SK-N-MC (cell line): ENCODE data around the gene DPM2.

Source experiments
- DNase-seq: peaks from one replicate; pipeline ENCODE4 v3.0.0-alpha.2; 2011; ENCODE audit warnings: low read depth, low spot score
- H3K27ac ChIP-seq: fragments of 200-600 bp; sonication (generic); 2 replicates; pipeline ENCODE4 v1.5.1; 2016; ENCODE audit warnings: mixed run types
- H3K36me3 ChIP-seq: fragments of 200-600 bp; sonication (generic); 2 replicates; pipeline ENCODE4 v1.6.1; 2017; ENCODE audit warnings: antibody characterized with exemption, low read length, mixed read lengths; ENCODE audit not compliant: insufficient read depth
- H3K4me3 ChIP-seq: fragments of 200-600 bp; sonication (generic); 2 replicates; pipeline ENCODE4 v1.5.1; 2016
- H3K9ac ChIP-seq: fragments of 200-600 bp; sonication (generic); 2 replicates; pipeline ENCODE4 v1.8.0; 2017; ENCODE audit warnings: mixed run types, mixed read lengths; ENCODE audit not compliant: insufficient read length
- H3K9me3 ChIP-seq: fragments of 200-600 bp; sonication (generic); 2 replicates; pipeline ENCODE4 v1.6.1; 2017; ENCODE audit warnings: low read depth, mild to moderate bottlenecking, antibody characterized with exemption, low read length, moderate library complexity, mixed read lengths
- EZH2 ChIP-seq: fragments of 200-600 bp; sonication (generic); IDR thresholded peaks from one replicate; pipeline ENCODE4 v1.6.1; 2017; ENCODE audit warnings: antibody characterized with exemption
- FOXP2 ChIP-seq: optimal IDR thresholded peaks from 2 replicates; pipeline ENCODE3; 2011; ENCODE audit warnings: mild to moderate bottlenecking, moderate library complexity; ENCODE audit not compliant: insufficient read depth; ENCODE audit errors: extremely low read length, control extremely low read depth
- POLR2AphosphoS5 ChIP-seq: IDR thresholded peaks from 2 replicates; pipeline ENCODE4 v1.6.1; 2012; ENCODE audit warnings: mild to moderate bottlenecking, low read depth, low read length, borderline replicate concordance

The DPM2 gene

GRCh38 chr9:127937388-127938297 is at the start of gene DPM2:
Gene DPM2, minus strand, starts transcription at chr9:127937854. Its CDS starts 34 bp downstream, at chr9:127937820.
- peak within 1 kb of the TSS; percentile 42; the same call in 1 of the 2 replicates for H3K27ac ChIP-seq
- DNase-seq = no peak
- peaks cover 8% of the 10 kb centered on the region; the same call in 1 of the 2 replicates for H3K36me3 ChIP-seq
- peak within 1 kb of the TSS; percentile 97 for H3K4me3 ChIP-seq
- H3K9ac ChIP-seq = peak within 1 kb of the TSS; percentile 88
- TF ChIP-seq FOXP2 = no peak
- peak; percentile 93 for TF ChIP-seq POLR2AphosphoS5
- no peak for TF ChIP-seq EZH2
- no peaks in the 10 kb centered on the region for H3K9me3 ChIP-seq

GRCh38 chr9:127987103-127987614 is 49.5 kb upstream of the DPM2 start:
- H3K4me3 ChIP-seq = no peak overlapping the region
- no peak for TF ChIP-seq POLR2AphosphoS5
- no peak for TF ChIP-seq FOXP2
- no peak for TF ChIP-seq EZH2
- H3K36me3 ChIP-seq = no peaks in the 10 kb centered on the region
- no peak overlapping the region for H3K9ac ChIP-seq
- DNase-seq = no peak
- no peak overlapping the region for H3K27ac ChIP-seq
- H3K9me3 ChIP-seq = no peaks in the 10 kb centered on the region

GRCh38 chr9:127985011-127985410 is 47.4 kb upstream of the DPM2 start:
- Histone ChIP-seq H3K27ac (no peak overlapping the region), H3K9me3 (no peaks in the 10 kb centered on the region), H3K4me3 (no peak overlapping the region), H3K9ac (no peak overlapping the region), H3K36me3 (no peaks in the 10 kb centered on the region)
- no peak for DNase-seq
- TF ChIP-seq POLR2AphosphoS5 (no peak), EZH2 (no peak), FOXP2 (no peak)

- H3K9ac ChIP-seq = no peak overlapping the region
- H3K4me3 ChIP-seq = no peak overlapping the region
These were observed 46.2 kb upstream of the DPM2 start for GRCh38 chr9:127983847-127984289.

GRCh38 chr9:127982912-127983311 is 45.3 kb upstream of the DPM2 start:
- Histone ChIP-seq H3K4me3 (no peak overlapping the region), H3K36me3 (no peaks in the 10 kb centered on the region), H3K9ac (no peak overlapping the region), H3K27ac (no peak overlapping the region), H3K9me3 (no peaks in the 10 kb centered on the region)
- DNase-seq = no peak
- TF ChIP-seq POLR2AphosphoS5 = no peak
- TF ChIP-seq FOXP2 = no peak
- no peak for TF ChIP-seq EZH2

More at GRCh38 chr9:127983847-127984289, 46.2 kb upstream of the DPM2 start:
- TF ChIP-seq POLR2AphosphoS5 (no peak), FOXP2 (no peak), EZH2 (no peak)
- Histone ChIP-seq H3K27ac (no peak overlapping the region), H3K36me3 (no peaks in the 10 kb centered on the region), H3K9me3 (no peaks in the 10 kb centered on the region)
- no peak for DNase-seq

- Histone ChIP-seq H3K4me3 (peak overlapping the region; percentile 86), H3K9ac (peak overlapping the region; percentile 91), H3K9me3 (no peaks in the 10 kb centered on the region), H3K36me3 (no peaks in the 10 kb centered on the region), H3K27ac (peak overlapping the region; percentile 86)
- no peak for DNase-seq
- TF ChIP-seq FOXP2 (no peak), POLR2AphosphoS5 (no peak), EZH2 (no peak)
These were observed 44.0 kb upstream of the DPM2 start for GRCh38 chr9:127981559-127982121.

GRCh38 chr9:127980706-127981558 is 43.3 kb upstream of the DPM2 start, which contains the start of gene EEIG1:
Gene EEIG1, minus strand, starts transcription at chr9:127980989. Its CDS starts 852 bp downstream, at chr9:127980137.
- H3K27ac ChIP-seq = peak within 1 kb of the TSS; percentile 86
- DNase-seq = peak; percentile 30
- peak within 1 kb of the TSS; percentile 94 for H3K4me3 ChIP-seq
- H3K36me3 ChIP-seq = no peaks in the 10 kb centered on the region
- H3K9me3 ChIP-seq = no peaks in the 10 kb centered on the region
- H3K9ac ChIP-seq = peak within 1 kb of the TSS; percentile 91
- TF ChIP-seq EZH2 (no peak), POLR2AphosphoS5 (peak; percentile 92)

- H3K36me3 ChIP-seq = no peaks in the 10 kb centered on the region
- H3K4me3 ChIP-seq = peak overlapping the region; percentile 94
- TF ChIP-seq FOXP2 (no peak), EZH2 (no peak), POLR2AphosphoS5 (no peak)
- no peak for DNase-seq
- no peak overlapping the region for H3K27ac ChIP-seq
- H3K9ac ChIP-seq = peak overlapping the region; percentile 70
- H3K9me3 ChIP-seq = no peaks in the 10 kb centered on the region
These were observed 42.5 kb upstream of the DPM2 start for GRCh38 chr9:127980060-127980705.
